Sigmoid colon (tissue), 4 donors: ENCODE measurements around the gene CWH43.

ENCODE experiments used
- EP300 ChIP-seq, 4 donors: sonication (generic); formaldehyde crosslinking; IDR thresholded peaks; one replicate each; pipeline ENCODE4 v1.6.1; 2017; ENCODE audit warnings: antibody characterized with exemption in 4 of 4
- POLR2A ChIP-seq, 2 donors: fragments of 450-650 bp; IDR thresholded peaks; one replicate each; pipeline ENCODE4 v1.6.1; 2016; ENCODE audit warnings: antibody characterized with exemption in 2 of 2, mild to moderate bottlenecking in 2 of 2, moderate library complexity in 2 of 2
- POLR2AphosphoS5 ChIP-seq, 4 donors: sonication (generic); formaldehyde crosslinking; IDR thresholded peaks; one replicate each; pipeline ENCODE4 v1.6.1; 2017; ENCODE audit warnings: antibody characterized with exemption in 4 of 4
- TF ChIP-seq, protein P1 (sequence below), 4 experiments: fragments of 450-650 bp in 3 of 4; fragments of 200-600 bp in 1 of 4; IDR thresholded peaks; one replicate each; pipeline ENCODE4 v1.5.1; 2016 to 2019; ENCODE audit warnings: antibody characterized with exemption in 4 of 4, mild to moderate bottlenecking in 3 of 4, moderate library complexity in 2 of 4

GRCh38 chr4:48958582-48958981 lies 27.5 kb upstream of the CWH43 start:
- TF ChIP-seq, protein P1, sequence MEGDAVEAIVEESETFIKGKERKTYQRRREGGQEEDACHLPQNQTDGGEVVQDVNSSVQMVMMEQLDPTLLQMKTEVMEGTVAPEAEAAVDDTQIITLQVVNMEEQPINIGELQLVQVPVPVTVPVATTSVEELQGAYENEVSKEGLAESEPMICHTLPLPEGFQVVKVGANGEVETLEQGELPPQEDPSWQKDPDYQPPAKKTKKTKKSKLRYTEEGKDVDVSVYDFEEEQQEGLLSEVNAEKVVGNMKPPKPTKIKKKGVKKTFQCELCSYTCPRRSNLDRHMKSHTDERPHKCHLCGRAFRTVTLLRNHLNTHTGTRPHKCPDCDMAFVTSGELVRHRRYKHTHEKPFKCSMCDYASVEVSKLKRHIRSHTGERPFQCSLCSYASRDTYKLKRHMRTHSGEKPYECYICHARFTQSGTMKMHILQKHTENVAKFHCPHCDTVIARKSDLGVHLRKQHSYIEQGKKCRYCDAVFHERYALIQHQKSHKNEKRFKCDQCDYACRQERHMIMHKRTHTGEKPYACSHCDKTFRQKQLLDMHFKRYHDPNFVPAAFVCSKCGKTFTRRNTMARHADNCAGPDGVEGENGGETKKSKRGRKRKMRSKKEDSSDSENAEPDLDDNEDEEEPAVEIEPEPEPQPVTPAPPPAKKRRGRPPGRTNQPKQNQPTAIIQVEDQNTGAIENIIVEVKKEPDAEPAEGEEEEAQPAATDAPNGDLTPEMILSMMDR (IDR thresholded peaks at IDR 0.05) = no peak
- no peak for TF ChIP-seq POLR2A (IDR thresholded peaks at IDR 0.05)
- no peak for TF ChIP-seq EP300 (IDR thresholded peaks at IDR 0.05)
- TF ChIP-seq POLR2AphosphoS5 (IDR thresholded peaks at IDR 0.05) = no peak
